NK-92 (cell line): ENCODE data around the gene AGPAT3.

Source experiments
- DNase-seq: peaks from one replicate; lab custom pipeline; 2025; ENCODE audit not compliant: unreplicated experiment; lab: John Stamatoyannopoulos, UW

Gene AGPAT3

GRCh38 chr21:43934716-43935705, 70.0 kb downstream of the AGPAT3 start:
- DNase-seq = no peak

GRCh38 chr21:43935711-43936110, 70.7 kb downstream of the AGPAT3 start:
- no peak for DNase-seq

GRCh38 chr21:43936247-43936967, 71.4 kb downstream of the AGPAT3 start:
- no peak for DNase-seq

GRCh38 chr21:43937051-43937832, 72.2 kb downstream of the AGPAT3 start:
- DNase-seq = no peak

GRCh38 chr21:43937891-43938309, 72.9 kb downstream of the AGPAT3 start:
- DNase-seq = no peak

GRCh38 chr21:43938751-43939442, 73.9 kb downstream of the AGPAT3 start:
- DNase-seq = no peak

- no peak for DNase-seq
Measured at GRCh38 chr21:43939443-43940328, 74.7 kb downstream of the AGPAT3 start.

GRCh38 chr21:43940329-43941050, 75.5 kb downstream of the AGPAT3 start:
- DNase-seq = no peak

- no peak for DNase-seq
Measured at GRCh38 chr21:43942201-43942600, 77.2 kb downstream of the AGPAT3 start.

- no peak for DNase-seq
Measured at GRCh38 chr21:43942621-43943020, 77.6 kb downstream of the AGPAT3 start.

- DNase-seq = no peak
Measured at GRCh38 chr21:43943512-43944077, 78.6 kb downstream of the AGPAT3 start.

- DNase-seq = no peak
Measured at GRCh38 chr21:43944078-43944633, 79.1 kb downstream of the AGPAT3 start.

- DNase-seq = no peak
Measured at GRCh38 chr21:43944757-43945156, 79.7 kb downstream of the AGPAT3 start.

- DNase-seq = no peak
Measured at GRCh38 chr21:43948740-43949498, 83.9 kb downstream of the AGPAT3 start.

GRCh38 chr21:43949499-43950208, 84.6 kb downstream of the AGPAT3 start:
- DNase-seq = no peak

- no peak for DNase-seq
Measured at GRCh38 chr21:43950481-43950880, 85.5 kb downstream of the AGPAT3 start.

GRCh38 chr21:43950936-43951335, 85.9 kb downstream of the AGPAT3 start:
- no peak for DNase-seq
